Tibial nerve (tissue), 4 donors: ENCODE data around the gene TRPM8. TPM values are rescaled to one million over a fixed set of nuclear protein-coding genes. Genes with fewer than 3 reads are reported as not detected.

ENCODE experiments used
- DNase-seq, 2 donors: peaks; one replicate each; pipeline ENCODE4 v3.0.0-alpha.2; 2019; ENCODE audit warnings: low spot score in 2 of 2
- H3K27ac ChIP-seq, 4 donors: fragments of 200-600 bp; sonication (generic) in 3 of 4; one replicate each; pipeline ENCODE4 v1.5.1; 2017 to 2019; ENCODE audit warnings: mild to moderate bottlenecking in 1 of 4
- H3K27me3 ChIP-seq, 2 donors: fragments of 200-600 bp; sonication (generic) in 1 of 2; one replicate each; pipeline versions ENCODE4 v1.5.1 to v1.6.0; 2017 to 2019
- H3K36me3 ChIP-seq, 3 donors: fragments of 200-600 bp; sonication (generic); one replicate each; pipeline ENCODE4 v1.5.1; 2018 to 2019
- H3K4me1 ChIP-seq, 4 donors: fragments of 200-600 bp; sonication (generic) in 3 of 4; one replicate each; pipeline ENCODE4 v1.5.1; 2017 to 2019
- H3K4me3 ChIP-seq, 4 donors: fragments of 200-600 bp; sonication (generic) in 3 of 4; one replicate each; pipeline ENCODE4 v1.5.1; 2017 to 2019; ENCODE audit warnings: mild to moderate bottlenecking in 1 of 4, moderate library complexity in 1 of 4
- H3K9me3 ChIP-seq, 4 donors: fragments of 200-600 bp; sonication (generic) in 3 of 4; one replicate each; pipeline ENCODE4 v1.5.1; 2017 to 2019
- EP300 ChIP-seq, 2 donors: sonication (generic); formaldehyde crosslinking; IDR thresholded peaks; one replicate each; pipeline ENCODE4 v1.6.1; 2017; ENCODE audit warnings: antibody characterized with exemption in 2 of 2, mild to moderate bottlenecking in 1 of 2
- POLR2A ChIP-seq, 2 donors: fragments of 450-650 bp; IDR thresholded peaks; one replicate each; pipeline ENCODE4 v1.6.1; 2017; ENCODE audit warnings: antibody characterized with exemption in 2 of 2, mild to moderate bottlenecking in 2 of 2, moderate library complexity in 2 of 2
- WGBS, 2 donors: methylation state at CpG; one replicate each; pipeline ENCODE4 v1.1.5; 2018; 5-methylcytosine and 5-hydroxymethylcytosine counted together
- total RNA-seq, 4 donors: library from RNA; depleted of rRNA; stranded (reverse); fragments of >200 nt; gene quantifications; one replicate each; pipeline ENCODE4 v1.1.0, GENCODE V29; 2016
- TF ChIP-seq, protein P1 (sequence below), 5 experiments: fragments of 200-600 bp in 3 of 5; fragments of 450-650 bp in 2 of 5; sonication (generic) in 3 of 5; IDR thresholded peaks; one replicate each; pipeline ENCODE4 v1.5.1; 2016 to 2019; ENCODE audit warnings: antibody characterized with exemption in 5 of 5, mild to moderate bottlenecking in 3 of 5, moderate library complexity in 2 of 5

Gene TRPM8
- total RNA-seq, 4 donors from 2014 or later: not detected

DNA sequence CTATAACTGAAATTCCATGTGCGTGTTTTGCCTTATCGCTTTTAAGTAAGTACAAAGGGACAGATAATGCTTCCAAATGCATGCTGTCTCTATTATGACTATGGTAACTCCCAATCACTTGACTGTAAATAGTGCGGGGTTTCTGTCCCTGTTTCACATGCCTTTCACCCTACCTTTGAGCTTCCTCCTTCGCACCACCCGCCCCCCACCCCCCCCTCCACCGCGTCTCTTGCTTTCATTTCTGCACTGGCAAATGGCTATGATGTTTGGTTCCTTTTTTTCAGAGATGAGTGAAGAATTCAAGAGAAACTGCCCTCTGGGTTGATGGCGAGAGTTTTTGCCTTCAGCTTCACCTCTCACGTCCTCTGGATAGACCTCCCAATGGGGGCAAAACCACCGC, 108.3 kb downstream of the TRPM8 start:
- Histone ChIP-seq H3K36me3 (no peaks in the 10 kb centered on the region), H3K4me1 (peaks cover 0 to 14% (median 2%) of the 10 kb centered on the region in 4 donors), H3K27me3 (no peaks in the 10 kb centered on the region), H3K9me3 (peaks cover 0 to 14% (median 0%) of the 10 kb centered on the region in 4 donors), H3K4me3 (peak overlapping the region in 2 of 4 donors; percentile 26 to 35), H3K27ac (no peak overlapping the region)
- TF ChIP-seq POLR2A (IDR thresholded peaks at IDR 0.05) (no peak), EP300 (IDR thresholded peaks at IDR 0.05) (no peak)
- TF ChIP-seq, protein P1, sequence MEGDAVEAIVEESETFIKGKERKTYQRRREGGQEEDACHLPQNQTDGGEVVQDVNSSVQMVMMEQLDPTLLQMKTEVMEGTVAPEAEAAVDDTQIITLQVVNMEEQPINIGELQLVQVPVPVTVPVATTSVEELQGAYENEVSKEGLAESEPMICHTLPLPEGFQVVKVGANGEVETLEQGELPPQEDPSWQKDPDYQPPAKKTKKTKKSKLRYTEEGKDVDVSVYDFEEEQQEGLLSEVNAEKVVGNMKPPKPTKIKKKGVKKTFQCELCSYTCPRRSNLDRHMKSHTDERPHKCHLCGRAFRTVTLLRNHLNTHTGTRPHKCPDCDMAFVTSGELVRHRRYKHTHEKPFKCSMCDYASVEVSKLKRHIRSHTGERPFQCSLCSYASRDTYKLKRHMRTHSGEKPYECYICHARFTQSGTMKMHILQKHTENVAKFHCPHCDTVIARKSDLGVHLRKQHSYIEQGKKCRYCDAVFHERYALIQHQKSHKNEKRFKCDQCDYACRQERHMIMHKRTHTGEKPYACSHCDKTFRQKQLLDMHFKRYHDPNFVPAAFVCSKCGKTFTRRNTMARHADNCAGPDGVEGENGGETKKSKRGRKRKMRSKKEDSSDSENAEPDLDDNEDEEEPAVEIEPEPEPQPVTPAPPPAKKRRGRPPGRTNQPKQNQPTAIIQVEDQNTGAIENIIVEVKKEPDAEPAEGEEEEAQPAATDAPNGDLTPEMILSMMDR (IDR thresholded peaks at IDR 0.05): no peak
- 26 to 31% methylated on average over 10 of the region's 10 CpGs for WGBS, 2 donors
- DNase-seq: no peak

DNA sequence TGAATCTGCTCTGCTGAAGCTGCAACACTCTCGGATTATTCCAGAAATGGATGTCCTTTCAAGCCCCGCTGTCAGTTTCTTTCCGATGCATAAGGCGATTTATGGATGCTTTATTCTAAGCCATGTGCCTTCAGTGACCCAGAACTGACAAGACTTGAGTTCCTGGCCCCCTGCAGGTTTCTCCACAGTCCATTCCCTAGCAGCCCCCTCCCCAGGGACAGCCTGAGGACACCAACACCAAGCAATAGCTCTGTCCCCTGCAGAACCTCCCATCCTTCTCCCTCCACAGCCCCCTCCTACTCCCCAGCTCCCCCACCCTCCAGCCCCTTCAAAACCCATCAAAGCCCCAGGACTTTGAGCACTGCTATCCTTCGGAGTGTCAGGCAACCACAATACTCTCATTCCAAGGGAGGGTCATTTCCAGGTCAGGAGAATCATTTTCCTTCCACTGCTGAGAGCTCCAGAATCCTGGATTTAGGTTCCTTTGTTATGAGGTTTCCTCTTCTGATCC, 108.8 kb downstream of the TRPM8 start:
- DNase-seq: no peak
- Histone ChIP-seq H3K36me3 (no peaks in the 10 kb centered on the region), H3K4me3 (peak overlapping the region in 2 of 4 donors; percentile 26 to 35), H3K4me1 (peaks cover 0 to 14% (median 2%) of the 10 kb centered on the region in 4 donors), H3K27ac (no peak overlapping the region), H3K27me3 (no peaks in the 10 kb centered on the region), H3K9me3 (peaks cover 0 to 14% (median 0%) of the 10 kb centered on the region in 4 donors)
- TF ChIP-seq, protein P1 (IDR thresholded peaks at IDR 0.05): no peak
- TF ChIP-seq EP300 (IDR thresholded peaks at IDR 0.05) (no peak), POLR2A (IDR thresholded peaks at IDR 0.05) (no peak)
- 18 to 23% methylated on average over 5 of the region's 5 CpGs for WGBS, 2 donors

DNA sequence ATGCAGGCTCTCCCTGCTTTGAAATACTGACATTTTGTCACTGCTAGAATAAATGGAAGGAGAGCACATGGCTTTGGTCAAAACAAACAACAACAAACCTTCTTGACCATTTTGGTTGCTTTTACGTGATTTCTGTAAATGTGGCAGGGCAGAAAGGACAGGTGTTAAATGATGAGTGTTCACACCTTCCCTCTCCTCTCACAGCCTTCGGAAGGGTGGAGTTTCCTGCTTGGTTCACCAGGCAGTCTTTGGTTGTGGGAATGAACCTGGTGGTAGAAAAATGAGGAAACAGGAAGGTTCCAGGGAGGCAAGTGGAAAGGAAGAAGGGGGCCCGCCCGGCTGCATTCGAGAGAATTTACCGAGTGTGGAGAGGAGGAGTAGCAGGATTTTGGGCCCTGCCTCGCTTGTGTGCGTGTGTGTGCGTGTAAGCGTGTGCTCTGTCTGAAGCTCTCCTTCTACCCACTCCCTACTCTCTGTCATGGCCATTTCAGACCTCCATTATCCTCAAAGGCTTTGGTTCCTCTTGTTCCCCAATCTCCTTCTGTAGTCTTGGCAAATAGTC, 109.6 kb downstream of the TRPM8 start:
- H3K4me1 ChIP-seq: peaks cover 0 to 14% (median 2%) of the 10 kb centered on the region in 4 donors
- no peak for DNase-seq

DNA sequence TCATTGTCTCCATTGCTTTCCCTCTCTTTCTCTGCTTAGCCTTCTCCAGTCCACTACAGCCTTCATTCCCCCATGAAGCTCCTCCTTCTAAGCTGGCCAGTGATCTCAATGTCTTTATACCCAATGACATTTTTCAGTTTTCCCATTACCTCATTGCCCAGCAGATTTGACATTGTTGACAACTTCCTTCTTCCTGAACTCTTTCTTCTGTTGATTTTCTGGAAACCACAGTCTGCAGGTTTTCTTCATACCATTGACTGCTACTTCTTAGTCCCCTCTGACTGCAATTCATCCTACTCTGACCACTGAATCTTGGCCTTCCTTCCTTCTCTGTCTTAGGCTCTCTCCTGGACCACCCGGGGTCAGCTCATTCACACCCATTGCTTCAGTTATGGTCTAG, 110.5 kb downstream of the TRPM8 start:
- Histone ChIP-seq H3K9me3 (peaks cover 0 to 13% (median 0%) of the 10 kb centered on the region in 4 donors), H3K27ac (no peak overlapping the region), H3K27me3 (no peaks in the 10 kb centered on the region), H3K36me3 (no peaks in the 10 kb centered on the region), H3K4me1 (peaks cover 0 to 14% (median 2%) of the 10 kb centered on the region in 4 donors), H3K4me3 (no peak overlapping the region)
- TF ChIP-seq EP300 (IDR thresholded peaks at IDR 0.05) (no peak), POLR2A (IDR thresholded peaks at IDR 0.05) (no peak)
- TF ChIP-seq, protein P1 (IDR thresholded peaks at IDR 0.05): no peak
- no peak for DNase-seq
- WGBS, 2 donors: 80 to 93% methylated on average over 1 of the region's 1 CpG

More for the DNA sequence above, 109.6 kb downstream of the TRPM8 start:
- 85 to 87% methylated on average over 10 of the region's 10 CpGs for WGBS, 2 donors
- no peaks in the 10 kb centered on the region for H3K36me3 ChIP-seq
- peaks cover 0 to 14% (median 0%) of the 10 kb centered on the region in 4 donors for H3K9me3 ChIP-seq
- no peak overlapping the region for H3K27ac ChIP-seq
- H3K27me3 ChIP-seq: no peaks in the 10 kb centered on the region
- TF ChIP-seq, protein P1 (IDR thresholded peaks at IDR 0.05): no peak
- no peak overlapping the region for H3K4me3 ChIP-seq

DNA sequence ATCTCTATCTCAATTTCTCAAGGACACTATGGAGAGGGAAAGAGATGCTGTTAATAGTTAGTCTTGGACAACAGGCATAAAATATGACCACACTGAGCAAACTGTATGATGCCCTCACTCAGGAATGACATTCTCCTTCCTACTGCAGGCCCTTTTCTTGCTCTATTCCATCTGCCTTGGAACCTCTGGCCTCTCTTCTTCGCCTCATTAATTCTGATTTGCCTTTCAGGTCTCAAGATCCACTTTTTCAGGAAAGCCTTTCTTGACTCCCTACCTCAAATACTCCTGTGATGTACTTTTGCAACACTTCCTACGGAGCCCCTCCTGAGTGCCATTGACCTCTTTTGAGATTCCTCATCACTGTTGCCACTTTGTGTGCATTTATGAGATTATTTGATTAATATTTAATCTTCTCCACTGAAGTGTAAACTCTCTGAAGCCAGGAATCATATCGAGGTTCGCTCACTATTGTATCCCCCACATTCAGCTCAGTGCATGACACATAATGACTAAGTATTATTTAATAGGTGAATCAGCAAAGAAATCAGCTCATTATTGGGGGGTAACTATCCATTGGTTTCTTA, 112.1 kb downstream of the TRPM8 start:
- no peaks in the 10 kb centered on the region for H3K36me3 ChIP-seq
- peaks cover 0 to 14% (median 2%) of the 10 kb centered on the region in 4 donors for H3K4me1 ChIP-seq
- TF ChIP-seq POLR2A (IDR thresholded peaks at IDR 0.05) (no peak), EP300 (IDR thresholded peaks at IDR 0.05) (no peak)
- TF ChIP-seq, protein P1 (IDR thresholded peaks at IDR 0.05): no peak
- H3K9me3 ChIP-seq: peaks cover 0 to 14% (median 3%) of the 10 kb centered on the region in 4 donors
- H3K27me3 ChIP-seq: no peaks in the 10 kb centered on the region
- no peak for DNase-seq
- no peak overlapping the region for H3K27ac ChIP-seq
- 91 to 93% methylated on average over 4 of the region's 4 CpGs for WGBS, 2 donors
- no peak overlapping the region for H3K4me3 ChIP-seq
